ENCODE data around the gene DNAH3.
"Not testable (repeated sequence)": the region's sequence is repeated elsewhere in the genome, so short reads cannot be mapped to it uniquely, and the experiment has no call there.

Gene DNAH3

GRCh38 chr16:21075252-21075651 lies 75.4 kb downstream of the DNAH3 start:
- DNase-seq: no peak

- DNase-seq: no peak
Observed at GRCh38 chr16:21072976-21073375, 77.7 kb downstream of the DNAH3 start.

GRCh38 chr16:21071741-21072140 lies 78.9 kb downstream of the DNAH3 start:
- DNase-seq: no peak

GRCh38 chr16:21070564-21070963 lies 80.1 kb downstream of the DNAH3 start:
- no peak for DNase-seq

GRCh38 chr16:21069986-21070385 lies 80.7 kb downstream of the DNAH3 start:
- DNase-seq: peak in 1 of 14 donors; percentile 28

- no peak for DNase-seq
Observed at GRCh38 chr16:21064203-21064602, 86.4 kb downstream of the DNAH3 start.

GRCh38 chr16:21063314-21063713 lies 87.3 kb downstream of the DNAH3 start:
- not testable (repeated sequence) for DNase-seq

GRCh38 chr16:21060027-21060510 lies 90.6 kb downstream of the DNAH3 start:
- DNase-seq: no peak

- no peak for DNase-seq
Observed at GRCh38 chr16:21057875-21058274, 92.8 kb downstream of the DNAH3 start.

GRCh38 chr16:21056396-21056795 lies 94.2 kb downstream of the DNAH3 start:
- no peak for DNase-seq

GRCh38 chr16:21055738-21056137 lies 94.9 kb downstream of the DNAH3 start:
- not testable (repeated sequence) for DNase-seq

- no peak for DNase-seq
Observed at GRCh38 chr16:21053590-21053989, 97.1 kb downstream of the DNAH3 start.

GRCh38 chr16:21048091-21048912 lies 102.3 kb downstream of the DNAH3 start:
- not testable (repeated sequence) for DNase-seq

- DNase-seq: no peak
Observed at GRCh38 chr16:21038197-21038596, 112.4 kb downstream of the DNAH3 start.

GRCh38 chr16:21037736-21038135 lies 112.9 kb downstream of the DNAH3 start:
- peak in 1 of 14 donors; percentile 6 for DNase-seq

- no peak for DNase-seq
Observed at GRCh38 chr16:21037168-21037567, 113.5 kb downstream of the DNAH3 start.

- no peak for DNase-seq
Observed at GRCh38 chr16:21036471-21036870, 114.2 kb downstream of the DNAH3 start.

GRCh38 chr16:21033704-21034103 lies 116.9 kb downstream of the DNAH3 start:
- DNase-seq: peak in 1 of 14 donors; percentile 35

- DNase-seq: no peak
Observed at GRCh38 chr16:21033264-21033663, 117.4 kb downstream of the DNAH3 start.

- no peak for DNase-seq
Observed at GRCh38 chr16:21028728-21029127, 121.9 kb downstream of the DNAH3 start.

GRCh38 chr16:21026846-21027245 lies 123.8 kb downstream of the DNAH3 start:
- DNase-seq: no peak

- no peak for DNase-seq
Observed at GRCh38 chr16:21023509-21024202, 127.0 kb downstream of the DNAH3 start.

GRCh38 chr16:21021316-21021715 lies 129.3 kb downstream of the DNAH3 start:
- DNase-seq: no peak

- no peak for DNase-seq
Observed at GRCh38 chr16:21009815-21010214, 140.8 kb downstream of the DNAH3 start.

All from C1 segment of cervical spinal cord (tissue), 14 donors.